ENCODE data around the gene MX2. TPM values are rescaled to one million over a fixed set of nuclear protein-coding genes. Genes with fewer than 3 reads are reported as not detected.
A peak's percentile ranks its signal among the peaks of the same experiment; 100 is the strongest.

MX2 gene
- total and polyA plus RNA-seq, 2 of the 8 experiments (the other 6 are each of a cell fraction or from before 2014, with no cell fraction given): 3.1 to 8.9 TPM

GRCh38 chr21:41451753-41452676 lies 90.2 kb downstream of the MX2 start:
- no peak for FAIRE-seq
- no peak overlapping the region for H2BK120ac ChIP-seq (replicated peaks; ENCODE audit: low read depth, low read length)
- no peak for TF ChIP-seq KDM5A (IDR thresholded peaks at IDR 0.05; ENCODE audit: low read length)
- TF ChIP-seq TAF1 (IDR thresholded peaks at IDR 0.05; ENCODE audit: low read depth, low read length): no peak
- no peak for TF ChIP-seq FOSL1 (IDR thresholded peaks at IDR 0.05; ENCODE audit: insufficient read depth, low read depth, low read length)
- TF ChIP-seq EZH2 (IDR thresholded peaks at IDR 0.05; ENCODE audit: low read depth, low read length, severe bottlenecking): no peak
- no peak for TF ChIP-seq E2F6 (IDR thresholded peaks at IDR 0.05)
- no peak for TF ChIP-seq RXRA (IDR thresholded peaks at IDR 0.05; ENCODE audit: insufficient read depth, low read depth, low read length)
- no peak for TF ChIP-seq YY1 (IDR thresholded peaks at IDR 0.05; ENCODE audit: low read depth, low read length)
- TF ChIP-seq RNF2 (IDR thresholded peaks at IDR 0.05; ENCODE audit: borderline replicate concordance, low read depth, low read length, missing control alignments, poor library complexity, severe bottlenecking): no peak
- TF ChIP-seq RFX5 (IDR thresholded peaks at IDR 0.05; ENCODE audit: borderline replicate concordance, low read depth, low read length): no peak
- TF ChIP-seq HDAC6 (IDR thresholded peaks at IDR 0.05; ENCODE audit: low read depth, low read length): no peak

More at GRCh38 chr21:41451753-41452676, 90.2 kb downstream of the MX2 start:
- Histone ChIP-seq H2BK12ac (ENCODE audit: low read depth, low read length) (no peak overlapping the region), H3K4ac (replicated peaks; ENCODE audit: insufficient read length, low read depth, low read length) (no peak overlapping the region), H3K79me2 (ENCODE audit: control insufficient read depth in 1 of 2, insufficient read depth in 2 of 2, low read length in 2 of 2) (no peaks in the 10 kb centered on the region), H4K5ac (ENCODE audit: insufficient read length, low read depth, low read length) (no peak overlapping the region), H3K4me3 (ENCODE audit: extremely low read depth in 1 of 4, insufficient read depth in 2 of 4, low read depth in 3 of 4, low read length in 4 of 4) (no peak overlapping the region), H3K27me3 (replicated peaks in 1 of 4; ENCODE audit: control insufficient read depth in 3 of 4, extremely low read depth in 1 of 4, insufficient read depth in 3 of 4, low read length in 3 of 4) (no peaks in the 10 kb centered on the region), H3K23me2 (ENCODE audit: low read depth, low read length) (no peaks in the 10 kb centered on the region), H3K4me1 (replicated peaks in 1 of 4; ENCODE audit: control insufficient read depth in 3 of 4, insufficient read depth in 4 of 4, low read length in 3 of 4) (peaks cover 0 to 10% (median 0%) of the 10 kb centered on the region in 4 experiments; a peak in 3 of 7 replicates), H3K23ac (ENCODE audit: insufficient read length) (no peak overlapping the region), H2AK5ac (ENCODE audit: low read depth, low read length) (no peak overlapping the region), H3K14ac (ENCODE audit: insufficient read length) (no peak overlapping the region), H3K56ac (replicated peaks; ENCODE audit: insufficient read length, low read depth, low read length) (no peak overlapping the region), H4K91ac (replicated peaks; ENCODE audit: insufficient read length, low read length) (no peak overlapping the region), H2BK5ac (ENCODE audit: low read depth, low read length) (no peak overlapping the region), H3K27ac (ENCODE audit: low read depth, low read length) (no peak overlapping the region), H3K9me3 (ENCODE audit: insufficient read depth in 2 of 2, low read depth in 1 of 2, low read length in 1 of 2) (peaks cover 0 to 3% of the 10 kb centered on the region in 2 experiments; a peak in 1 of 4 replicates), H2BK15ac (ENCODE audit: low read length) (no peak overlapping the region; the same call in 1 of the 2 replicates), H3K36me3 (ENCODE audit: control insufficient read depth in 2 of 4, insufficient read depth in 4 of 4, low read length in 3 of 4) (no peaks in the 10 kb centered on the region), H3K9ac (replicated peaks in 1 of 4; ENCODE audit: extremely low read depth in 1 of 4, low read depth in 3 of 4, low read length in 3 of 4) (no peak overlapping the region), H2BK20ac (ENCODE audit: low read length) (0 out of 2 replicates have a peak overlapping the region, but pooled peaks have one; percentile 48), H2AFZ (ENCODE audit: low read length) (no peak overlapping the region), H4K8ac (ENCODE audit: extremely low read depth, insufficient read depth, low read length) (no peak overlapping the region), H4K20me1 (replicated peaks in 1 of 2; ENCODE audit: control insufficient read depth in 1 of 2, insufficient read depth in 2 of 2, low read length in 2 of 2) (no peaks in the 10 kb centered on the region), H3K4me2 (ENCODE audit: insufficient read depth in 1 of 2, low read depth in 2 of 2, low read length in 2 of 2) (no peak overlapping the region), H3K18ac (ENCODE audit: extremely low read depth, low read length) (no peak overlapping the region), H3K79me1 (ENCODE audit: low read depth, low read length) (no peaks in the 10 kb centered on the region)
- CTCF ChIA-PET (ENCODE audit: partially characterized antibody): interaction anchor here (1.3 kb wide), 1 partner anchor 169 kb away, joined by 4 read pairs; no protein-coding TSS in a partner anchor
- POLR2A ChIA-PET (ENCODE audit: partially characterized antibody): interaction anchor here (0.9 kb wide), 1 partner anchor 18 kb away, joined by 3 read pairs; no protein-coding TSS in a partner anchor
- no peak for DNase-seq (ENCODE audit: low read depth in 1 of 2, low spot score in 2 of 2)
- 84% methylated on average over 14 of the region's 16 CpGs; no CpG with 5 or more reads in 1 of the 2 experiments for WGBS, 2 experiments (ENCODE audit: extremely low coverage in 1 of 2, insufficient coverage in 1 of 2, insufficient read length in 1 of 2, insufficient replicate concordance in 2 of 2, low coverage in 1 of 2, low lambda C conversion rate in 2 of 2, missing lambda C conversion rate in 1 of 2)
